ENCODE results near the gene CNTN4.

- TF ChIP-seq CTCF (conservative IDR thresholded peaks at IDR 0.05; ENCODE audit: low read depth, low read length), result no peak
- no peak for TF ChIP-seq EZH2 (IDR thresholded peaks at IDR 0.05; ENCODE audit: borderline replicate concordance, low read depth, low read length, poor library complexity, severe bottlenecking)
Observed at GRCh38 chr3:2172561-2173171, 74.0 kb downstream of the CNTN4 start.

Data from A673 (cell line).